T-cell (primary cell): ENCODE data around the gene SAP130. TPM values are rescaled to one million over a fixed set of nuclear protein-coding genes. Genes with fewer than 3 reads are reported as not detected.

Source experiments
- ATAC-seq, 4 experiments: fragments of 200-7000 bp in 3 of 4; fragments of 150-1000 bp in 1 of 4; cut with Tn5 transposase; replicated peaks in 1 of 4; 1 replicate in 3 of 4; 2 replicates in 1 of 4; pipeline ENCODE4 v1.10.0; 2021; ENCODE audit warnings: moderate library complexity in 3 of 4, mild to moderate bottlenecking in 2 of 4, moderate number of reproducible peaks in 1 of 4
- CTCF ChIA-PET, 2 donors: fragments of 300-600 bp; sonication (Branson Sonifier 250); formaldehyde crosslinking; loops; one replicate each; lab custom pipeline; 2022; ENCODE audit warnings: antibody characterized with exemption in 2 of 2; lab: Charles Lee
- POLR2A ChIA-PET, 2 donors: fragments of 300-600 bp; sonication (Branson Sonifier 250); formaldehyde crosslinking; loops; one replicate each; lab custom pipeline; 2022; ENCODE audit warnings: antibody characterized with exemption in 2 of 2; lab: Charles Lee
- DNase-seq, 35 experiments: peaks; one replicate each; pipeline versions ENCODE4 v3.0.0 to v3.0.0-alpha.2; 2013 to 2023
- H3K27ac ChIP-seq: one replicate; pipeline ENCODE4 v1.5.1; 2013; ENCODE audit warnings: low read length
- H3K27me3 ChIP-seq, 2 experiments: replicated peaks in 1 of 2; 1 replicate in 1 of 2; 2 replicates in 1 of 2; pipeline versions ENCODE4 v1.6.1 to v1.7.0; 2013; ENCODE audit warnings: low read length in 1 of 2, mixed read lengths in 1 of 2; ENCODE audit not compliant: control insufficient read depth in 2 of 2, insufficient read depth in 2 of 2; ENCODE audit errors: extremely low read depth in 1 of 2
- H3K36me3 ChIP-seq, 2 donors: 1 replicate in 1 of 2; 2 replicates in 1 of 2; pipeline versions ENCODE4 v1.6.1 to v1.7.0; 2013; ENCODE audit warnings: low read length in 1 of 2; ENCODE audit not compliant: control insufficient read depth in 2 of 2, insufficient read depth in 1 of 2; ENCODE audit errors: extremely low read depth in 1 of 2
- H3K4me1 ChIP-seq, 2 experiments: 1 replicate in 1 of 2; 2 replicates in 1 of 2; pipeline versions ENCODE4 v1.6.1 to v1.7.0; 2013; ENCODE audit warnings: low read length in 2 of 2, mixed read lengths in 1 of 2; ENCODE audit not compliant: insufficient read depth in 2 of 2, control insufficient read depth in 1 of 2; ENCODE audit errors: extremely low read depth in 1 of 2
- H3K4me3 ChIP-seq, 2 donors: 1 replicate in 1 of 2; 2 replicates in 1 of 2; pipeline versions ENCODE4 v1.5.1 to v1.7.0; 2013; ENCODE audit warnings: mild to moderate bottlenecking in 2 of 2, low read length in 1 of 2, moderate library complexity in 1 of 2; ENCODE audit not compliant: control insufficient read depth in 1 of 2; ENCODE audit errors: extremely low read depth in 1 of 2
- H3K9me3 ChIP-seq: 2 replicates; pipeline ENCODE4 v1.7.0; 2013
- H3K27ac Mint-ChIP-seq, 2 donors: one replicate each; pipeline ENCODE4 v1.8.0; 2020 to 2021; ENCODE audit warnings: mild to moderate bottlenecking in 2 of 2, mixed read lengths in 2 of 2
- H3K27me3 Mint-ChIP-seq, 2 donors: one replicate each; pipeline ENCODE4 v1.8.0; 2021 to 2022; ENCODE audit warnings: mixed read lengths in 2 of 2
- H3K36me3 Mint-ChIP-seq: one replicate; pipeline ENCODE4 v1.8.0; 2021; ENCODE audit warnings: mixed read lengths
- H3K4me1 Mint-ChIP-seq, 3 donors: one replicate each; pipeline ENCODE4 v1.8.0; 2020 to 2022; ENCODE audit warnings: mixed read lengths in 3 of 3, mild to moderate bottlenecking in 1 of 3
- H3K4me3 Mint-ChIP-seq, 3 donors: one replicate each; pipeline ENCODE4 v1.8.0; 2020 to 2022; ENCODE audit warnings: mild to moderate bottlenecking in 3 of 3, mixed read lengths in 3 of 3, moderate library complexity in 3 of 3
- H3K9me3 Mint-ChIP-seq, 3 donors: one replicate each; pipeline ENCODE4 v1.8.0; 2020 to 2022; ENCODE audit warnings: mixed read lengths in 3 of 3
- WGBS: methylation state at CpG from one replicate; pipeline ENCODE4 v1.1.5; 2013; ENCODE audit warnings: missing lambda C conversion rate; ENCODE audit not compliant: insufficient coverage; 5-methylcytosine and 5-hydroxymethylcytosine counted together
- total RNA-seq, 35 experiments: library from RNA in 6 of 35; stranded (reverse) in 6 of 35; fragments of 120-200 nt in 1 of 35; gene quantifications; one replicate each; pipeline versions ENCODE4 v1.2.1 to v1.2.4 and lab custom pipeline; 2013 to 2026

SAP130 gene
- total RNA-seq, 5 donors from 2014 or later (not counting 1 experiment from before 2014, with no cell fraction given) = 25.3 to 31.2 (median 29.2) TPM

DNA sequence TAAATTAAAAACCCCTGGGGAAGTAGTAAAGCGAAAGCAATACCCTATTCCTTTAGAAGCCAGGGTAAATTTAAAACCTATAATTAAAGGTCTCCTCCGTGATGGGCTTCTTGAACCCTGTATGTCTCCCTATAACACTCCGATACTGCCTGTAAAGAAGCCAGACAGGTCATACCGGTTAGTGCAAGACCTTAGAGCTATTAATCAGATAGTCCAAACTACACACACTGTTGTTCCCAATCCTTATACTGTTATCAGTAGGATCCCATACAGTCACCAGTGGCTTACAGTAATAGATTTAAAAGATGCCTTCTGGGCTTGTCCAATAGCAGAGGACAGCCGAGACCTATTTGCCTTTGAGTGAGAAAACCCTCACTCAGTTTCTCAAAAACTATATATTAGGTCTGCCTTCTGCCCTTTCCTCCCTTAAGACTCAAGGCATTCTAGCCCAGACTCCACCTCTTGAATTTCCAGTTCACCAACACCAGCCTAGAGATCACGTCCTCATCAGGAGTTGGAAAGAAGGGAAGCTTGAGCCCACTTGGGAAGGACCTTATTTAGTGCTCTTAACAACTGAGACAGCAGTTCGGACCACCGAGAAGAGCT is 12.4 kb upstream of the SAP130 start:
- H3K36me3 Mint-ChIP-seq = peaks cover 13% of the 10 kb centered on the region
- peaks cover 0 to 9% of the 10 kb centered on the region in 2 experiments for H3K27me3 ChIP-seq
- peaks cover 25 to 29% of the 10 kb centered on the region in 2 donors for H3K27me3 Mint-ChIP-seq
- H3K27ac ChIP-seq = no peak overlapping the region
- WGBS = 90% methylated on average over 6 of the region's 8 CpGs
- H3K36me3 ChIP-seq = no peaks in the 10 kb centered on the region
- no peak for ATAC-seq
- POLR2A ChIA-PET = no interaction called here
- DNase-seq = no peak
- peaks cover 8 to 43% (median 29%) of the 10 kb centered on the region in 3 donors for H3K9me3 Mint-ChIP-seq
- H3K4me1 ChIP-seq = no peaks in the 10 kb centered on the region
- no peak overlapping the region for H3K27ac Mint-ChIP-seq
- H3K4me3 ChIP-seq = no peak overlapping the region
- H3K9me3 ChIP-seq = peaks cover 2% of the 10 kb centered on the region
- H3K4me1 Mint-ChIP-seq = no peaks in the 10 kb centered on the region
- no peak overlapping the region for H3K4me3 Mint-ChIP-seq
- CTCF ChIA-PET = interaction anchor here in 1 of 2 donors (0.6 kb wide), 1 partner anchor 22 kb away, joined by 4 read pairs; no protein-coding TSS in a partner anchor

DNA sequence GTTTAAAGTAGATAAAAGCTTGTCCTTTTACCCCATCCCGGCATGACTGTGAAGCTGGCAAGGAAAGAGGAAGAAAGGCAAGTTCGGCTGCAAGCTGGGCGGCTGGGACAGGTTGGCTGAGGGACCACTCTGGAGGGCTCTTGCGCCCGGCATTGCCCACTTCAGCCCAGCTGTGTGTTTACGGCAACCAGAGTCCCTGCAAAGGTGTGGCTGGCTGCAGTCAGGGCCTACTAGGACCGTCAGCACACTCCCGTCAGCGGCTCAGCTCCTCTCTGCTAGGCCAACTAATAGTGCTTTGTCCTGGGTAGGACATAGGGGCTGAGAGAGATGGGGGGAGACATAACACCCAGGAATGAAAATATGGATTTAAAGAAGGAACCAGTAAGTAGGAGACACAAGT is 11.7 kb upstream of the SAP130 start:
- H3K27me3 Mint-ChIP-seq = peaks cover 25 to 29% of the 10 kb centered on the region in 2 donors
- H3K36me3 ChIP-seq = no peaks in the 10 kb centered on the region
- peaks cover 13% of the 10 kb centered on the region for H3K36me3 Mint-ChIP-seq
- H3K9me3 Mint-ChIP-seq = peaks cover 8 to 43% (median 29%) of the 10 kb centered on the region in 3 donors
- no peak overlapping the region for H3K4me3 ChIP-seq
- ChIA-PET CTCF (interaction anchor here in 1 of 2 donors (0.6 kb wide), 1 partner anchor 22 kb away, joined by 4 read pairs; no protein-coding TSS in a partner anchor), POLR2A (no interaction called here)
- peaks cover 0 to 9% of the 10 kb centered on the region in 2 experiments for H3K27me3 ChIP-seq
- no peaks in the 10 kb centered on the region for H3K4me1 Mint-ChIP-seq
- no peak overlapping the region for H3K27ac ChIP-seq
- no peaks in the 10 kb centered on the region for H3K4me1 ChIP-seq
- DNase-seq (no peak), ATAC-seq (no peak)
- no peak overlapping the region for H3K4me3 Mint-ChIP-seq
- no peak overlapping the region for H3K27ac Mint-ChIP-seq
- WGBS = 90% methylated on average over 9 of the region's 9 CpGs
- H3K9me3 ChIP-seq = peaks cover 2% of the 10 kb centered on the region

DNA sequence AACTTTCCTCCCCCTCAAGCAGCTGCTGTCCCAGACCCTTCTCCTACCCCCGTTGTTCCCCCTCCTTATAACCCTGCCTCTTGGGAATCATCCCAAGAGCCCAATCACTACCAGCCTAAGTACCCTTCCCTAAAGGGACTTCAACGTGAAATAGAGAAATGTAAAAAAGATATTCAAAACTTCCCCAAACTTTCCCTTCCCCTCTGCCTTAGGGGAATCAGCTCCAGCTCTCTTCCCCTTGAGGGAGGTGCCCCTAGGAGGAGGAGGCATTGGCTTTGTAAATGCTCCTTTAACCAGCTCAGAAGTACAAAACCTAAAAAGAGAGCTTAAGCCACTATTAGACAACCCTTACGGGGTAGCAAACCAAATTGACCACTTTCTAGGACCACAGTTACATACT is 10.6 kb upstream of the SAP130 start:
- CTCF ChIA-PET = no interaction called here
- no peak overlapping the region for H3K27ac Mint-ChIP-seq
- H3K9me3 ChIP-seq = peaks cover under 1% of the 10 kb centered on the region
- DNase-seq (no peak), ATAC-seq (no peak)
- H3K27me3 ChIP-seq = peaks cover 0 to 13% of the 10 kb centered on the region in 2 experiments
- H3K27ac ChIP-seq = no peak overlapping the region
- H3K4me1 ChIP-seq = no peaks in the 10 kb centered on the region
- no peaks in the 10 kb centered on the region for H3K4me1 Mint-ChIP-seq
- H3K9me3 Mint-ChIP-seq = peaks cover 8 to 36% (median 29%) of the 10 kb centered on the region in 3 donors
- no peak overlapping the region for H3K4me3 Mint-ChIP-seq
- no peaks in the 10 kb centered on the region for H3K36me3 ChIP-seq
- POLR2A ChIA-PET = interaction anchor here in 1 of 2 donors (0.6 kb wide), 1 partner anchor 173 kb away, joined by 3 read pairs; no protein-coding TSS in a partner anchor
- WGBS = 64% methylated on average over 1 of the region's 3 CpGs
- peaks cover 9% of the 10 kb centered on the region for H3K36me3 Mint-ChIP-seq
- H3K4me3 ChIP-seq = no peak overlapping the region
- peaks cover 25 to 29% of the 10 kb centered on the region in 2 donors for H3K27me3 Mint-ChIP-seq

DNA sequence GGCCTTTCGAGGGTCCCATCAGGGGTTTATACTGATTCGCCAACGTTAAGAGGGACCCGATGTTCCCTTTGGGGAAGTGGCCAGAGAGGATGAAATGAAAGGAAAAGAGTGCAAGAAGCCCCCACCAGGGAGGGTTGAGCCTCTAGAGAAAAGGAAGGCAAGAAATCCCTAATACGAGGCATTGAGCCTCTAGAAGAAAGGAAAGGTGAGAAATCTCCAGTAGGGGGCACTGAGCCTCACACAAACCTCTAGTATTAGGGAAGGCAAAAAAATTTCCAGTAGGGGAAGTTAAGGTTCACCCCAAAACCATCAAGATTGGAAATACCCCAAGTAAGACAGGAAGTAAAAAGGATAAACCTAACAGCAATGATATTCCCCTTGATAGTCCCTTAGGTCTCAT is 9.8 kb upstream of the SAP130 start:
- H3K4me3 ChIP-seq = no peak overlapping the region
- ChIA-PET CTCF (no interaction called here), POLR2A (no interaction called here)
- no peak for ATAC-seq
- Mint-ChIP-seq H3K36me3 (peaks cover 9% of the 10 kb centered on the region), H3K9me3 (peaks cover 7 to 28% (median 23%) of the 10 kb centered on the region in 3 donors), H3K27me3 (peaks cover 23 to 32% of the 10 kb centered on the region in 2 donors), H3K4me3 (no peak overlapping the region), H3K27ac (no peak overlapping the region), H3K4me1 (no peaks in the 10 kb centered on the region)
- WGBS = 100% methylated on average over 1 of the region's 5 CpGs
- H3K36me3 ChIP-seq = no peaks in the 10 kb centered on the region
- no peaks in the 10 kb centered on the region for H3K4me1 ChIP-seq
- peaks cover 0 to 13% of the 10 kb centered on the region in 2 experiments for H3K27me3 ChIP-seq
- no peaks in the 10 kb centered on the region for H3K9me3 ChIP-seq
- no peak for DNase-seq
- H3K27ac ChIP-seq = no peak overlapping the region

DNA sequence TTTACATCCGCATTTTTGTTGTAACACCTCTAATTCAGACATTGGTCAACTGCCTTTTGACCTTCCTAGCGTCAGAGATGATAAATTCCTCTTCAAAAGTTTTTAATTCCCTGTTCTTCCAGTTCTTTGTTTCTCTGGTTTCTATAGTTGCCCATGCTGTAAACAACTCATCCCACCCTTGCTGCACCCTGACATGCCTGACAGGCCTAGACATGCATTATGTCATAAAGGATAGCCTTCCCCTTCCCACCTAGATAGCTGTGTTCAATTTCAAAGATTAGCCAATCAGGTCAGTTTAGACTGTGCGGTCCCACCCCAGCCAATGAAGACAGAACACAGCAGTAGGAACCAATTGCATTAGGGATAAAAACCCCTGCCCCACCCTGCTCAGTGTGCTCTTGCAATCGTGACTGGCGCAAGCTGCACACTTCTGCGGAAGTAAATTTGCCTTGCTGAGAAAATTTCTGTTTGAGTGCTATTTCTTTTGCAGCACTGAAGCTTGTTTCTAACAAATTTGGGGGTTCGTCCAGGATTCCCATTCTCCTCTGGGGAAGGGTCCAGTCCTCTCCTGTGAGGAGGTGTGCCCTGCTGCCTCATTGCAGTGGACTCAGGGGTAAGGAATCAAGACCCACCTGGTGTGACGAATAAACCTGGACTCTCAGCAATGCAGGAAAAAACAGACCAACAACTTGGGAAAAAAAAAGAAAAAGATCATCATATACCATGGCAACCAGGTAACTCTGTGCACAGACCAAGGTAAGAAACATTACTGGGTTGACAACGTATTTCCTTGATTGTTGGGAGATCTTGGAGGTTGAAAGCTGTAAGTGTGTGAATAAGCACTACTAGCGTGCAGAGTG is 9.1 kb upstream of the SAP130 start:
- ChIA-PET CTCF (no interaction called here), POLR2A (no interaction called here)
- Histone ChIP-seq H3K27ac (no peak overlapping the region), H3K4me1 (no peaks in the 10 kb centered on the region), H3K4me3 (no peak overlapping the region), H3K27me3 (peaks cover 0 to 13% of the 10 kb centered on the region in 2 experiments), H3K36me3 (no peaks in the 10 kb centered on the region), H3K9me3 (no peaks in the 10 kb centered on the region)
- peaks cover 4 to 24% (median 20%) of the 10 kb centered on the region in 3 donors for H3K9me3 Mint-ChIP-seq
- H3K27me3 Mint-ChIP-seq = peaks cover 21 to 32% of the 10 kb centered on the region in 2 donors
- WGBS = 87% methylated on average over 5 of the region's 10 CpGs
- DNase-seq (no peak), ATAC-seq (no peak)
- H3K4me1 Mint-ChIP-seq = no peaks in the 10 kb centered on the region
- peaks cover 9% of the 10 kb centered on the region for H3K36me3 Mint-ChIP-seq
- no peak overlapping the region for H3K4me3 Mint-ChIP-seq
- no peak overlapping the region for H3K27ac Mint-ChIP-seq

DNA sequence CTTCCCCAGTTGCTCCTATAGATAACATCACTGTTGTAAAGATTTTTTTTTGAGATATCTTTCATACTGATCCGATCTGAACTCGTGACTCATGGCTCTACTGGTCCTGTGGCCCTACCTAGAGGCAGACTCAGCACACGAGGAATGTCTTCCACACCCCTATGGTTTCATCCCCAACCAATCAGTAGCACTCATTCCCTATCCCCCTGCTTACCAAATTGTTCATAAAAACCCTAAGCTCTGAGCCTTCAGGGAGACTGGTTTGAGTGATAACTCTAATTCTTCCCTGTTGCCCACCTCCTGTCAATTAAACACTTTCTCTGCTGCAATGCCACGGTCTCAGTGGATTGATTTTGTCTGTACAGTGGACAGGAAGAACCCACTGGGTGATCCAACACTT is 4.2 kb upstream of the SAP130 start:
- ChIA-PET POLR2A (no interaction called here), CTCF (no interaction called here)
- H3K4me3 ChIP-seq = no peak overlapping the region
- WGBS = 71% methylated on average over 3 of the region's 4 CpGs
- no peaks in the 10 kb centered on the region for H3K9me3 ChIP-seq
- Mint-ChIP-seq H3K4me1 (peaks cover 8 to 9% (median 9%) of the 10 kb centered on the region in 3 donors), H3K27ac (no peak overlapping the region), H3K36me3 (peaks cover 5% of the 10 kb centered on the region), H3K27me3 (peaks cover 0 to 3% of the 10 kb centered on the region in 2 donors), H3K4me3 (no peak overlapping the region), H3K9me3 (peaks cover 4 to 8% (median 7%) of the 10 kb centered on the region in 3 donors)
- ATAC-seq = no peak
- H3K27me3 ChIP-seq = peaks cover 0 to 4% of the 10 kb centered on the region in 2 experiments
- no peaks in the 10 kb centered on the region for H3K36me3 ChIP-seq
- no peak overlapping the region for H3K27ac ChIP-seq
- DNase-seq = no peak
- peaks cover 4 to 5% of the 10 kb centered on the region in 2 experiments for H3K4me1 ChIP-seq
